SU-DHL-6 (cell line): ENCODE data around the gene TDRD6.

Experiments
- CTCF ChIP-seq: fragments of 200-600 bp; sonication (generic); IDR thresholded peaks from one replicate; pipeline ENCODE4 v1.5.1; 2017; ENCODE audit warnings: antibody characterized with exemption, mild to moderate bottlenecking, low read length, moderate library complexity; ENCODE audit not compliant: insufficient read depth, poor library complexity, severe bottlenecking
- EZH2phosphoT487 ChIP-seq: fragments of 200-600 bp; sonication (generic), shearing (Covaris generic); conservative IDR thresholded peaks from 2 replicates; pipeline ENCODE4 v1.6.1; 2018; ENCODE audit warnings: mild to moderate bottlenecking, antibody characterized with exemption, low read length, moderate library complexity, mixed read lengths

- peak; percentile 20 for TF ChIP-seq CTCF
- no peak for TF ChIP-seq EZH2phosphoT487
These were observed 38.7 kb upstream of the TDRD6 start for GRCh38 chr6:46648869-46649492.
